B cell (primary cell): ENCODE results near the gene CPN1.

Experiments
- CTCF ChIP-seq: fragments of 200-600 bp; IDR thresholded peaks from one replicate; pipeline ENCODE4 v1.8.0; 2022; ENCODE audit warnings: antibody characterized with exemption, mild to moderate bottlenecking
- EZH2 ChIP-seq: IDR thresholded peaks from 2 replicates; pipeline ENCODE4 v1.6.1; 2012; ENCODE audit warnings: borderline replicate concordance, low read depth, mild to moderate bottlenecking, moderate library complexity, low read length; ENCODE audit not compliant: insufficient read depth, poor library complexity, severe bottlenecking

GRCh38 chr10:100129424-100129823 is 47.8 kb upstream of the CPN1 start:
- no peak for TF ChIP-seq CTCF
- TF ChIP-seq EZH2 = no peak
